GM18520 (cell line): ENCODE data around the gene TES.
"Not testable (repeated sequence)": the region's sequence is repeated elsewhere in the genome, so short reads cannot be mapped to it uniquely, and the experiment has no call there.

Source experiments
- ATAC-seq: cut with Tn5 transposase; IDR thresholded peaks from one replicate; pipeline ENCODE4 v1.9.1; 2021; ENCODE audit not compliant: unreplicated experiment

TES gene

GRCh38 chr7:116242178-116242577 is 31.8 kb downstream of the TES start:
- ATAC-seq, result no peak

- no peak for ATAC-seq
Measured at GRCh38 chr7:116242759-116243158, 32.4 kb downstream of the TES start.

GRCh38 chr7:116244803-116245202 is 34.5 kb downstream of the TES start:
- not testable (repeated sequence) for ATAC-seq

GRCh38 chr7:116246357-116246756 is 36.0 kb downstream of the TES start:
- no peak for ATAC-seq

GRCh38 chr7:116249969-116250553 is 39.7 kb downstream of the TES start:
- ATAC-seq, result no peak

- no peak for ATAC-seq
Measured at GRCh38 chr7:116251675-116252074, 41.3 kb downstream of the TES start.

GRCh38 chr7:116252249-116252648 is 41.9 kb downstream of the TES start:
- no peak for ATAC-seq

GRCh38 chr7:116257156-116257555 is 46.8 kb downstream of the TES start:
- ATAC-seq, result no peak

GRCh38 chr7:116258734-116259133 is 48.4 kb downstream of the TES start:
- ATAC-seq, result no peak

- ATAC-seq, result no peak
Measured at GRCh38 chr7:116259156-116259870, 49.0 kb downstream of the TES start.

GRCh38 chr7:116259871-116260440 is 49.6 kb downstream of the TES start:
- ATAC-seq, result no peak

GRCh38 chr7:116261904-116262303 is 51.6 kb downstream of the TES start:
- no peak for ATAC-seq

GRCh38 chr7:116265881-116266280 is 55.5 kb downstream of the TES start:
- ATAC-seq, result no peak

- ATAC-seq, result no peak
Measured at GRCh38 chr7:116269466-116269865, 59.1 kb downstream of the TES start.

- ATAC-seq, result no peak
Measured at GRCh38 chr7:116271161-116271913, 61.0 kb downstream of the TES start.

- no peak for ATAC-seq
Measured at GRCh38 chr7:116271963-116272886, 61.9 kb downstream of the TES start.

- no peak for ATAC-seq
Measured at GRCh38 chr7:116273283-116273917, 63.1 kb downstream of the TES start.

GRCh38 chr7:116273918-116274301 is 63.6 kb downstream of the TES start:
- ATAC-seq, result no peak

GRCh38 chr7:116277070-116277469 is 66.7 kb downstream of the TES start:
- no peak for ATAC-seq

- ATAC-seq, result no peak
Measured at GRCh38 chr7:116279217-116279616, 68.9 kb downstream of the TES start.
